GM13976 (cell line): Measurements from ENCODE around the gene WDR47.
"Not testable (repeated sequence)": the region's sequence is repeated elsewhere in the genome, so short reads cannot be mapped to it uniquely, and the experiment has no call there.

Source experiments
- DNase-seq: peaks from one replicate; pipeline ENCODE4 v3.0.0; 2012; ENCODE audit warnings: low spot score
- in situ Hi-C: fragments of 300-500 bp; cut with MboI; formaldehyde crosslinking; loops from one replicate; pipeline ENCODE4 v1.12.0; 2022; ENCODE audit warnings: low sequenced_read_pairs, mixed read lengths, inconsistent platforms; ENCODE audit not compliant: unreplicated experiment
- TF ChIP-seq, protein P1 (sequence below): IDR thresholded peaks from 2 replicates; pipeline ENCODE4 v1.5.1; 2012; ENCODE audit warnings: borderline replicate concordance, mild to moderate bottlenecking; ENCODE audit not compliant: insufficient read depth; ENCODE audit errors: extremely low read depth, missing control alignments, control extremely low read depth

Gene WDR47

GRCh38 chr1:109069294-109069693 is 27.4 kb upstream of the WDR47 start:
- TF ChIP-seq, protein P1, sequence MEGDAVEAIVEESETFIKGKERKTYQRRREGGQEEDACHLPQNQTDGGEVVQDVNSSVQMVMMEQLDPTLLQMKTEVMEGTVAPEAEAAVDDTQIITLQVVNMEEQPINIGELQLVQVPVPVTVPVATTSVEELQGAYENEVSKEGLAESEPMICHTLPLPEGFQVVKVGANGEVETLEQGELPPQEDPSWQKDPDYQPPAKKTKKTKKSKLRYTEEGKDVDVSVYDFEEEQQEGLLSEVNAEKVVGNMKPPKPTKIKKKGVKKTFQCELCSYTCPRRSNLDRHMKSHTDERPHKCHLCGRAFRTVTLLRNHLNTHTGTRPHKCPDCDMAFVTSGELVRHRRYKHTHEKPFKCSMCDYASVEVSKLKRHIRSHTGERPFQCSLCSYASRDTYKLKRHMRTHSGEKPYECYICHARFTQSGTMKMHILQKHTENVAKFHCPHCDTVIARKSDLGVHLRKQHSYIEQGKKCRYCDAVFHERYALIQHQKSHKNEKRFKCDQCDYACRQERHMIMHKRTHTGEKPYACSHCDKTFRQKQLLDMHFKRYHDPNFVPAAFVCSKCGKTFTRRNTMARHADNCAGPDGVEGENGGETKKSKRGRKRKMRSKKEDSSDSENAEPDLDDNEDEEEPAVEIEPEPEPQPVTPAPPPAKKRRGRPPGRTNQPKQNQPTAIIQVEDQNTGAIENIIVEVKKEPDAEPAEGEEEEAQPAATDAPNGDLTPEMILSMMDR: no peak
- no peak for DNase-seq
- in situ Hi-C loops: no loop called here

GRCh38 chr1:109067883-109068282 is 26.0 kb upstream of the WDR47 start:
- in situ Hi-C loops: no loop called here
- DNase-seq: no peak
- TF ChIP-seq, protein P1: no peak

- DNase-seq: no peak
- TF ChIP-seq, protein P1: no peak
- in situ Hi-C loops: no loop called here
Measured at GRCh38 chr1:109065137-109065536, 23.2 kb upstream of the WDR47 start.

DNA sequence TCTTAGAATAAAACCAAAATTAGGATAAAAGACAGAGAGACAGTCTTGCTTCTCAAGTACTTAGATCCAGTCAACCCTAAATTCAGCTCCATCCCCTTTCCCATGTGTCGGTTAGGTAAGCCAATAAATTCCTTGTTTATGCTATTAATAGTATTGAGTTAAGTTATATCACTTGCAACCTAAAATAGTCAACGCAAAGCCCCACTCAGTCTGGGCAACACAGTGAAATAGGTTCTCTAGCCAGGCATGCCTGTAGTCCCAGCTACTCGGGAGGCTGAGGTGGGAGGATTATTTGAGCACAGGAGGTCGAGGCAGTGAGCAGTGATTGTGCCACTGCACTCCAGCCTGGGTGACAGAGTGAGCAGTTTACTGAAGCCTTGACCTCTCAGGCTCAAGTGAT is 19.3 kb upstream of the WDR47 start:
- no peak for DNase-seq
- TF ChIP-seq, protein P1: no peak
- in situ Hi-C loops: no loop called here

DNA sequence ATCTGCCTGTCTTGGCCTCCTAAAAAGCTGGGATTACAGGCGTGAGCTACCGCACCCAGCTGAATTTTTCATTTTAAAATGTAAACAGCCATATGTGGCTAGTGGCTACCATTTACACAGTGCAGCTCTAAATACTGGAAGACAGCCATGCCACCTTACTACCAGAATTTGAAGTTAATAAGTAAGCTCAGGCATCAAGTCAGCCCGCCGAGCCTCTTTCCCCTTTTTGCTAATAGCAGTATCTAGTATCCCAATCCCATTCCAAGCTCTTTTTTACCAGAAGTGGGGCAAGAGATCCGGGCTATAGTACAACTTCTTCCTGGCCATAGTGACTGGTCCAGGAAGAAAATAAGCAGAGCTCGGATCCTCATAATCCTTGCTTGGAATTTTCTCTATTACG is 18.8 kb upstream of the WDR47 start:
- TF ChIP-seq, protein P1: no peak
- no peak for DNase-seq
- in situ Hi-C loops: no loop called here

- in situ Hi-C loops: no loop called here
- no peak for DNase-seq
- TF ChIP-seq, protein P1: no peak
Measured at GRCh38 chr1:109059026-109059425, 17.1 kb upstream of the WDR47 start.

GRCh38 chr1:109056064-109056463 is 14.2 kb upstream of the WDR47 start:
- in situ Hi-C loops: no loop called here
- no peak for DNase-seq
- TF ChIP-seq, protein P1: no peak

- in situ Hi-C loops, DNase-seq: not testable (repeated sequence)
Measured at GRCh38 chr1:109052145-109052544, 10.2 kb upstream of the WDR47 start.
